K562 (cell line): Measurements from ENCODE around the gene SNX25. TPM values are rescaled to one million over a fixed set of nuclear protein-coding genes. Genes with fewer than 3 reads are reported as not detected.

Source experiments
- CBFA2T3 ChIP-seq: fragments of 450-650 bp; IDR thresholded peaks from 2 replicates; pipeline ENCODE4 v1.6.1; 2017
- CEBPB ChIP-seq: fragments of 450-650 bp; IDR thresholded peaks from 2 replicates; pipeline ENCODE4 v1.6.1; 2016; ENCODE audit warnings: missing genetic modification characterization, missing compliant biosample characterization
- CREB3L1 ChIP-seq: fragments of 450-650 bp; IDR thresholded peaks from 2 replicates; pipeline ENCODE4 v1.6.1; 2014; ENCODE audit warnings: low read depth, mild to moderate bottlenecking, moderate library complexity, borderline replicate concordance
- CTCFL ChIP-seq: IDR thresholded peaks from 2 replicates; pipeline ENCODE4 v1.6.1; 2011; ENCODE audit warnings: borderline replicate concordance, low read depth, mild to moderate bottlenecking, moderate library complexity, low read length; ENCODE audit not compliant: insufficient read depth, poor library complexity, severe bottlenecking
- E2F8 ChIP-seq: fragments of 450-650 bp; IDR thresholded peaks from 2 replicates; pipeline ENCODE4 v1.7.1; 2018; ENCODE audit warnings: mild to moderate bottlenecking, low read depth; ENCODE audit not compliant: partially characterized antibody
- ETV1 ChIP-seq: fragments of 450-650 bp; conservative IDR thresholded peaks from 2 replicates; pipeline ENCODE4 v1.6.1; 2016; ENCODE audit warnings: missing genetic modification characterization, control low read depth, low read depth, missing compliant biosample characterization
- GATAD2A ChIP-seq: fragments of 450-650 bp; IDR thresholded peaks from 2 replicates; pipeline ENCODE4 v1.6.1; 2017
- MTA2 ChIP-seq: fragments of 450-650 bp; IDR thresholded peaks from 2 replicates; pipeline ENCODE4 v1.6.1; 2016; ENCODE audit warnings: low read depth
- SFPQ ChIP-seq: fragments of 200-400 bp; formaldehyde crosslinking; IDR thresholded peaks from 2 replicates; pipeline ENCODE4 v1.6.1; 2017; ENCODE audit warnings: mild to moderate bottlenecking, low read depth, low read length, moderate library complexity
- WHSC1 ChIP-seq: IDR thresholded peaks from one replicate; pipeline ENCODE4 v1.6.1; 2012; ENCODE audit warnings: low read length, control low read depth, inconsistent platforms
- ZNF354B ChIP-seq: fragments of 250-450 bp; sonication (Bioruptor Pico); IDR thresholded peaks from 2 replicates; pipeline ENCODE4 v1.4.0; 2020
- polyA plus RNA-seq, 8 experiments: library from polyadenylated mRNA; depleted of rRNA in 4 of 8; stranded (reverse) in 5 of 8; unstranded in 3 of 8; fragments of >200 nt; fragmentation: Nextera tagmentation in 2 of 8; fragmentation: Illumina TruSeq in 1 of 8; extraction: Ambion mirVana in 2 of 8; extraction: Trizol in 1 of 8; gene quantifications; 2 replicates each; pipeline versions ENCODE4 v1.2.1 to v1.2.3, GENCODE V29; 2011 to 2014; ENCODE audit warnings: inconsistent platforms in 1 of 8, missing spikeins in 1 of 8
- total RNA-seq, 7 experiments: library from RNA; depleted of rRNA in 6 of 7; stranded (reverse); fragments of >200 nt in 6 of 7; fragmentation: Illumina TruSeq in 2 of 7; extraction: Trizol in 2 of 7; gene quantifications; 2 replicates each; pipeline versions ENCODE4 v1.2.1 to v1.2.3, GENCODE V29; 2011 to 2021; ENCODE audit warnings: low replicate concordance in 1 of 7

SNX25 gene
- total and polyA plus RNA-seq, 9 of the 15 experiments (the other 6 are each of a cell fraction or from before 2014, with no cell fraction given): 2.5 to 23.4 (median 13.3) TPM

GRCh38 chr4:185318679-185319078 lies 109.3 kb downstream of the SNX25 start (continued):
- TF ChIP-seq CBFA2T3 (peak; percentile 93), CEBPB (tag) (peak; percentile 62; the same call in 1 of the 2 replicates), E2F8 (no peak), GATAD2A (no peak), CREB3L1 (no peak), SFPQ (no peak), CTCFL (no peak), MTA2 (no peak; the same call in 1 of the 2 replicates), WHSC1 (no peak), ZNF354B (CRISPR knock-in tag) (no peak), ETV1 (tag) (peak; percentile 84)
